Stimulated activated CD4-positive, alpha-beta T cell treated with anti-CD3 and anti-CD28 coated beads, Interleukin-4, amount 100 ng/mL, for 24 hours (primary cell): Measurements from ENCODE around the gene CCL22.
"Not testable (repeated sequence)": the region's sequence is repeated elsewhere in the genome, so short reads cannot be mapped to it uniquely, and the experiment has no call there.

Experiments
- DNase-seq: peaks from one replicate; pipeline ENCODE4 v3.0.0-alpha.2; 2020

The CCL22 gene

DNA sequence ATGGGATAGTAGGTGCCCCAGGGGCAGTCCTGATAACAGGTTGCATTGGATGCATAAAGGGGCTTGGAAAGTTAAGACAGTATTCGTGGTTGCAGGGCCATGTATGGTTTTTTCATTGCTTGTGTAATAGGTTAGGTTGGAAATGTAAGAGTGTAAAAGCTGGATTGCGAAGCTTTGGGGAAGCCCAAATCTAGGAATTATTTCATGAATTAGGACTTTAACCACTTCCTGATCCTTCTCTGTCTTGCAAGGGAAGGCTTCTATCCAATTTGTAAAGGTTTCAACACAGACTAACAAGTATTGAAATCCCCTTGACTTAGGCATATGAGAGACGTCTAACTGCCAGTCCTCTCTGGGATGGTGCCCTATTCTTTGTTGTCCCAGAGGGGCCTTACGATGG is 38.2 kb downstream of the CCL22 start:
- no peak for DNase-seq

DNA sequence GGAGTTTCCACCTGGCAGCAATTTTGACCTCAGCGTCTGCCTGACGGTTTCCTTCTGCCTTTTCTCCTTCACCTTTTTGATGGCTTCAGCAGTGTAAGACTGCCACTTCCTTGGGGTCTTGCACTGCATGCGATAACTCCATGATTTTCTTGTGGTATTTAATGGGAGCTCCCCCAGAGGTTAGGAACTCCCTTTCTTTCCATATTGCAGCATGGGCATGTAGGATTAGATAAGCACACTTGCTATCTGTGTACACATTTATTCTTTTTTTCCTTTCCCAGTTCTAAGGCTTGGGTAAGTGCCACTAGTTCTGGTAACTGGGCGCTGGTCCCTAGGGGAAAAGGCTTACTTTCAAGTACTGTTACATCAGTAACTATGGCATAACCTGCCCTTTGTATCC is 38.9 kb downstream of the CCL22 start:
- DNase-seq = not testable (repeated sequence)

DNA sequence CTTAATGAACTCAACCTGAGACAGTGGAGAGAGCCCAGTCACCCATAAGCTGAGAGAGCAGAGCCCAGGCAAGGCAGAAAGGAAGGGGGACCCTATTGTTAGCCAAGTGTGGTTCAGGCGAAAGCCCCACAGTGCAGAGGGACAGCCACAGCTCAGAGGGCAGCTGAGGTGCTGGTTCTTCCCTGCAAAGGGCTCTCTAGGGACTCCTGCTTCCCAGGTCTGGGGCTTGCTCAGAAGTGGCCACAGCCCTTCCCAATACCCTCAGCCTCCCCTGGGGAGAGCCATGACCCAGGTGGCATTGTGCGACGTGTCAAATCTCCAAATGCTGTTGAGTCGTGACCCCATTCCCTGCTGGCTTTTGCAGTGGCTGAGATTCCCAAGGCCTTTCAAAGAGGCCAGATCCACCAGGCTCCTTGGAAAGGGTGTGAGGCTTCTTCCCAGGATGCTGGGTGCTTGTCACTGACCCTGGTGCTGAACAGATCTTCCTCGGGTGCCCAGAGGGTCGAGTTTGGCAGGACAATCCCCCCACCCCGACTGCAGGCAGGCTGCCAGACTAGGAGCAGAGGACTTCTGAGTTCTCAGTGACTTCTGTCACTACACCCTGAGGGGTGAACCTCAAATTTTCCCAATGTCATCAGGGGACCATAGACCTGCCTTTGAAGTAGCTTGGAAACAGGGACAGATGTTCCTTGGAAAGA is 43.5 kb downstream of the CCL22 start:
- no peak for DNase-seq

DNA sequence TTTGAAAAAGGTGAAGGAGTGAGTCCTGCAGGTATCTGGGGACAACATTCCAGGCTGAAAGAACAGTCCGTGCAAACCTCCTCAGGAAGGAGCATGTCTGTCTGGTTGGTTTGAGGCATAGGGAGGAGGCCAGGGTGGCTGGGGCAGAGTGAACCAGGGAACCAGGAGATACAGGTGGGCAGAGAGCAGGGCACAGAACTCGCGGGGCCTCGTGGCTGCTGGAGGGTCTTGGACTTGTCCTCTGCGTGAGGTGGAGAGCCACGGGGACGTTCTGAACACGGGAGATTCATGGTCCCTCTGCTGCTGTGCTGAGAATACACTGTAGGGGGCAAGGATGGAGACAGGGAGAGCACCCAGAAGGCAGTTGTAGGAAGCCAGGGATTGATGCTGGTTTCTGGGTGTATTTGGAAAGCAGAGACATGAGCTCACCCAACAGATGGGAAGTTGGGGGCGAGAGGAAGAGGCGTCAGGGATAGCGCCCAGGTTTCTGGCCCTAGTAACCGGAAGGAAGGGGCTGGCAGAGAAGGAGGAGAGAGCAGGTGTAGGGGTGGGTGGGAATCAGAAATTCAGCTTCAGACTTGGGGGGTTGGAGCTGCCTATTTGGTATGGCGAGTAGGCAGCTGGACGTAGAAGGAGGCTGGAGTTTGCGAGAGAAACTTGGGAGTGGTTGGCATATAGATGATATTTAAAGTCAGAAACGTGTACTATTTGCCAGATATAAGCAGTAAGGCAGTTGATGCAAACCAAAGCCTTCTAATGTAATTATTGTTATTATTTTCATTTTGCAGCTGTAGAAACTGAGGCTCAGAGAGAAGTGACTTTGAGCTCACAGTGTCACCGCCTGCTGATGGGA is 45.6 kb downstream of the CCL22 start, which contains the start of gene CCL17:
Gene CCL17, plus strand, starts transcription at position 803 of the 853 bp plus-strand sequence. CDS start 9,166 bp downstream, outside the sequence.
- no peak for DNase-seq

DNA sequence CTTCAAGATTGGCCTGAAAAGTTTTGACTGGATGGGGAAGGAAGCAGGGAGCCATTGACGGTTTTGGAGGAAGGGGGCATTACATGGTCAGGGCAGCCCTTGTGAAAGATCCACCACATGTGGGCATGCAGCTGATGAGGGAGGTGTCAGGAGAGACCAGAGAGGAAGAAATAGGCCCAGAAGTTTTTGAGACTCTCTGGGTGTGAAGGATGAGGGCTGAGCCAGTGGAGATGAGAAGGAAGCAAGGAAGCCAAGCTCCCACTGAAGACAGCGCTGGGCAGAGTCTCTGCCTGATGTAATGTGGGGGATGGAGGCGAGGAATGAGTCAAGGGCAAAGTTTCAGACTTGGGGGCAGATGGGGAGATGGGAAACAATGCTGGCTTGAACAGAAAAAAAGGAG is 46.5 kb downstream of the CCL22 start:
- no peak for DNase-seq

DNA sequence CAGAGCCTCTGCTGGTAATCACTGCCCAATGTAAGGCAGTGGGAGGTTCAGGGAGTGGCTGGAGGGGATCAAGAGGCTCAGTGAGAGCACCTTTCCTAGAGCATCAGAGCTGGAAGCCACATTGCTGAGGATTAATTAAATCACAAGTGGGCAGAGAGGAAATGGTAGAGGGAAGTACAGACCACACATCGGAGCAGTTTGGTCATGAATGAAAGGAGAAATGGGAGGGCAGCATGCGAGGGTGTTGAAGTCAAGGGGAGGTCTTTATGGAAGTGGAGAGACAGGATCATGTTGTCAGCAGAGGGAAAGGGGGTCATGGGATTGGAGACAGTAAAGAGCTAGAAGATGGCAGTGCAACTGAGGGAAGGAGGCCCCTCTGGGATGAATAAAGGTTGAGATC is 48.3 kb downstream of the CCL22 start:
- DNase-seq = no peak

DNA sequence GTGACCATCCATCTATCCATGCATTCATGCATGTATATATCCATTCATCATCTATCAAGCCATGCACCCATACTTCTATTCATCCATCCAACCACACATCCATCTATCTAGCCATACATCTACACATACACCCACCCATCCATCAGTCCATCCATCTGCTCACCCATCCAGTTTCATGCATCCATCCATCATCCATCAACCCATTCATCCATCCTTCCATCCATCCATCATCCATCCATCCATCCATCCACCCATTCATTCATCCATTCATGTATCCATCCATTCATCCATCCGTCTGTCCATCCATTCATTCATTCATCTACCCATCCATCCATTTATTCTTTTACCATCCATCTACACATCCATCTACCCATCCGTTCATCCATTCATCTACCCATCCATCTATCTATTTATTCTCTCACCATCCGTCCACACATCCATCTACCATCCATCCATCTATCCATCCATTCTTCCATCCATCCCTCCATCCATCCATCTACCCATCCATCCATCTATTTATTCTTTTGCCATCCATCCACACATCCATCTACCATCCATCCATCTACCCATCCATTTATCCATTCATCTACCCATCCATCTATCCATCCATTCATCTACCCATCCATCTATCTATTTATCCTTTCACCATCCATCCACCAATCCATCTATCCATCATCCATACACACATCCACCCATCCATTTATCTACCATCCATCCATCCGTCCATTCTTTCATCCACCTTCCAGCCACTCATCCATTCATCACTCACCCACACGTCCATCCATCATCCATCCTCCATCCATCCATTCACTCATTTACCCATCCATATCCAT is 49.2 kb downstream of the CCL22 start:
- DNase-seq = no peak

DNA sequence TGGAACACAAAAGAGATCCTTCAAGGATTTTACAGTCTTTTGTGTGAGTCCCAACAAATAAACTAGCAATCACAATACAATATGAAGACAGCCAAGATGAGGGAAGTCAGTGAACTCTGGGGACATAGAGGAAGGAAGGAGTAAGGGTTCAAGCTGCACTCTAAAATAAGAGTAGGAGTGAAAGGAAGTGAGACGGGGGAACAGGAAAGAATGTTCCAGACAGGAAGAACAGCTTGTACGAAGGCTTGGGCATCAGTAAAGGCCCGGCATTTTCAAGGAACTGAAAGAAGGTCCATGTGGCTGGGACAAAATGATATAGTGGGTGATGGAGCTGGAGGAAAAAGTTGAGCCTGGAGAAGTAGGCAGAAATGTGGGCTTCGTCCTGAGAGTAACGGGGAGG is 50.5 kb downstream of the CCL22 start:
- DNase-seq = no peak

DNA sequence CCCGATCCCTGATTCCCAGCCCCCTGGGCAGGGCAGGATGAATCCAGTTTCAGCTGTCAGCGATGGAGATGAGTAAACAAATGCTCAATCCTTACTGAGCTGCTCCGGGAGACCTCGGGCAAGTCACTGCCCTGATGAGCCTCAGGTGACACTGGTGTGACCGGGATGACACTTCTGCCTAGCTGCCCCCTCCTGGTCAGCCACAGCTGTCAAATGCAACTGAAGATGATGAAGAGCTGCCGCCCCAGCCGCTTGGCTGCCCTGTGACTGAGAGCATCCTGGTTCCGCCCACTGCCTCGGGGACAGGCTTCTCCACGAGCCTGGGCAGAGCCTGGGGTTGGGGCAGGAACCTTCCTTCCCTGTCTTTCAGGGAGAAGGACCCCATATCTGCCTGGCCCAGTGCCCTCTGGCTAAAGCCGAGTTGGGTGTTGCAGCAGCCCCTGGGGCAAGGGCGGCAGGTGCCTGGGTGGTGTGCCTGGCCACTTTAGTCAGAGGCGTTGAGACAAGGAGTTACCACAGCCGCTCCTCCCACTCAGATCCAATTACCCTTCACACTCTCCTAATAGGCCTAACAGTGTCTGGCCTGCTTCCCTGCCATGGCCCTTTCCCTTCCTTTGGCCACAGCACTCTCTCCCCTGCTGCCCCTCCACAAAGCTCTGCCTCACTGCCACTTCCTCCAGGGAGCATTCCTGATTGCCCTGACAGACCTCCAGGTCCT is 51.4 kb downstream of the CCL22 start:
- no peak for DNase-seq

DNA sequence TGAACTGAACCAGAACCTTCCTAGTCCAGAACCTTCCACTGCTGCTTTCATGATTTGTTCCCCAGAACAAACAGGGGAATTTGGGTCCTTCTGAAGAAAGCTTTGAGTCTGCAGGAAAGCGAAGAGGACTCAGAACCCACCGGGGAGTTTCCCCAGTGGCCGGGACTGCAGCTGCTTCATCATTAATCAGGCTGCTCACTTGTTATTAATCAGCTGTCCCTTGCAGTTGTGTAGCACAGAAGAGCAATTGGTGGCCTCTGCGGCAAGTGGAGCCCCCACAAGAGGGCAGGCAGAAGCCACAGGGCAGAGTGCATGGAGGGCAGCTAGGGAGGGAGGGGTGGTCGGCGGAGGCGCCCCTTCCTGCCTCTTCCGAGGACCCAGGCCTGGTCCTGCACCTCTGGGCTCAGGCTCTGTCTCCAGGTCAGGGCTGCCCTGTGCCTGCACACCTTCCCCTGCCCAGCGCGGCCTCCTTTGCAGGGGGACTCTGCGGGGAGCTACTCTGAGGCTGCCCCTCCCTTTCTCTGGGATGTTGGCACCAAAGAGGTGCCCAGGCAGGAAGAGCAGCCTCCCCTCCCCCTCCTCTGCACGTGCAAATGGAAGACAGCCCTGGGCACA is 52.9 kb downstream of the CCL22 start:
- DNase-seq = no peak

DNA sequence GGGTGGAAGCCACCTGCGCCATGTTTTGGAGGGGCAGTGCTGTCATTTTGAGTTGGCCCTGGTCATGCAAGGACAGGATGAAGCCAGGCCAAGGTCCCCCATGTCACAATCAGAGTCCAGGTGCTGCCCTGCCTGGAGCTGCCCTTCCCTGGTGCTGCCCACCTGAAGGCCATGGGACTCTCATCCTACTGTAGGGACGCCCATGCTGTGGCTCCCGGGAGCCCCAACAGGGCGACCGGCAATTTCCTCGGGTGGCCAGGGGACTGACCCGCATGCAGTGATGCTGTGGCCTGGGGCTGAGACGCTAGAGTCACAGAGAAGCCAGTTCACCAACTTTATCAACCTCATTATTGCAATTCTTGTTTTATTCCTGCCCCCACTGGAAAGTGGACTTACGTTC is 54.0 kb downstream of the CCL22 start:
- DNase-seq = no peak

DNA sequence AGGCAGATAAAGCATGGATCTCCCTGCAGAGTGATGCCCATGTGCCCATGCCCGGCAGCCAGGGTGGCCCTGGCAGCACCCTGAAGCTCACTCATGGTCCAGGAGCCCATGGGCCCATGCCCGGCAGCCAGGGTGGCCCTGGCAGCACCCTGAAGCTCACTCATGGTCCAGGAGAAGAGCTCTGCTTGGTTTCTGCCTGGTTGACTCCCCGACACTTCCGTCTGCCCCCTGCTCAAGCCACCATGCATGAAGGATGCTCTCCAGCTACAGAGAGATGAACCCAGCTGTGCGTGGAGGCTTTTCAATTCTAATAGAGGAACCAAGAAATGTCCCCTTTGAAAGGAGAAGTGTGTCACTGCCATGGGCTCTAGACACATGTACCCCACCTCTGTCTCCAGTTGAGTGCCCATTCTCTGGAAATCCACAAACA is 54.7 kb downstream of the CCL22 start:
- DNase-seq = no peak

DNA sequence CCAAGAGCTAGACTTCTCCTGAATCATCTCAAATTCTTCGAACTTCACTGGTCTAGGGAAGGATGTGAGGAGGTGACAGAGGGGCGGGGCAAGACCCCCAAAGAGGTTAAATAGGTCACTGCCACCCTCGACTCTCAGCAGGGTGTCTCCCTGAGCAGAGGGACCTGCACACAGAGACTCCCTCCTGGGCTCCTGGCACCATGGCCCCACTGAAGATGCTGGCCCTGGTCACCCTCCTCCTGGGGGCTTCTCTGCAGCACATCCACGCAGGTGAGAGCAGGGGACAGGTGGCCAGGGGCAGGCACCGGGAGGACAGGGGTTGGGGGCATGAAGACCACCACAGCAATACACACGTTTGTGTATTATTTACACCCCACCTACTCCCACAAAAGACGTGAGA is 55.1 kb downstream of the CCL22 start:
- DNase-seq = no peak
